H1 (cell line): ENCODE data around the gene LHPP. TPM values are rescaled to one million over a fixed set of nuclear protein-coding genes. Genes with fewer than 3 reads are reported as not detected.

Experiments
- CTCF ChIA-PET: fragments of 300-600 bp; sonication (Branson Sonifier 250); formaldehyde crosslinking; loops from one replicate; lab custom pipeline; 2021; ENCODE audit not compliant: partially characterized antibody; lab: Charles Lee
- POLR2A ChIA-PET: fragments of 300-600 bp; sonication (Branson Sonifier 250); formaldehyde crosslinking; loops from one replicate; lab custom pipeline; 2021; ENCODE audit warnings: inconsistent platforms; ENCODE audit not compliant: partially characterized antibody; lab: Charles Lee
- DNase-seq, 2 experiments: peaks; one replicate each; pipeline versions ENCODE4 v3.0.0 to v3.0.0-alpha.2; 2010 to 2022; ENCODE audit warnings: low spot score in 2 of 2, low read depth in 1 of 2, mixed read lengths in 1 of 2
- FAIRE-seq: peaks from 2 replicates; lab custom pipeline; 2011; peaks lifted over from hg19 to GRCh38; lab: Jason Lieb, UNC
- H2AFZ ChIP-seq: 2 replicates; pipeline ENCODE4 v1.8.1; 2012; ENCODE audit warnings: low read length, inconsistent platforms
- H2AK5ac ChIP-seq: 2 replicates; pipeline ENCODE4 v1.6.1; 2013; ENCODE audit warnings: low read depth, low read length
- H2BK120ac ChIP-seq: replicated peaks from 2 replicates; pipeline ENCODE3; 2013; ENCODE audit warnings: low read depth, low read length, inconsistent platforms
- H2BK12ac ChIP-seq: 2 replicates; pipeline ENCODE4 v1.6.1; 2013; ENCODE audit warnings: low read depth, low read length
- H2BK15ac ChIP-seq: 2 replicates; pipeline ENCODE4 v1.6.1; 2013; ENCODE audit warnings: low read length
- H2BK20ac ChIP-seq: 2 replicates; pipeline ENCODE4 v1.6.1; 2013; ENCODE audit warnings: low read length
- H2BK5ac ChIP-seq: 2 replicates; pipeline ENCODE4 v1.6.1; 2013; ENCODE audit warnings: low read depth, low read length
- H3K14ac ChIP-seq: 2 replicates; pipeline ENCODE4 v1.6.1; 2013; ENCODE audit warnings: inconsistent platforms; ENCODE audit not compliant: insufficient read length
- H3K18ac ChIP-seq: 2 replicates; pipeline ENCODE4 v1.6.1; 2013; ENCODE audit warnings: low read length; ENCODE audit errors: extremely low read depth
- H3K23ac ChIP-seq: 2 replicates; pipeline ENCODE4 v1.6.1; 2013; ENCODE audit warnings: inconsistent platforms; ENCODE audit not compliant: insufficient read length
- H3K23me2 ChIP-seq: 2 replicates; pipeline ENCODE4 v1.6.1; 2013; ENCODE audit warnings: low read depth, low read length
- H3K27ac ChIP-seq: 2 replicates; pipeline ENCODE4 v1.6.1; 2011; ENCODE audit warnings: low read depth, low read length, inconsistent platforms
- H3K27me3 ChIP-seq, 4 experiments: replicated peaks in 1 of 4; 1 replicate in 1 of 4; 2 replicates in 3 of 4; pipeline versions ENCODE4 v1.6.1 to v1.8.1; 2011 to 2013; ENCODE audit warnings: low read length in 3 of 4, mild to moderate bottlenecking in 3 of 4, inconsistent platforms in 2 of 4, mixed read lengths in 2 of 4, moderate library complexity in 1 of 4; ENCODE audit not compliant: control insufficient read depth in 3 of 4, insufficient read depth in 3 of 4; ENCODE audit errors: extremely low read depth in 1 of 4
- H3K36me3 ChIP-seq, 4 experiments: 2 replicates each; pipeline versions ENCODE4 v1.6.1 to v1.8.1; 2011 to 2013; ENCODE audit warnings: mild to moderate bottlenecking in 4 of 4, low read length in 3 of 4, moderate library complexity in 2 of 4, control low read depth in 1 of 4, inconsistent platforms in 1 of 4; ENCODE audit not compliant: insufficient read depth in 4 of 4, control insufficient read depth in 2 of 4
- H3K4ac ChIP-seq: replicated peaks from 2 replicates; pipeline ENCODE3; 2013; ENCODE audit warnings: low read length, low read depth, mixed read lengths, inconsistent platforms; ENCODE audit not compliant: insufficient read length
- H3K4me1 ChIP-seq, 4 experiments: replicated peaks in 1 of 4; 1 replicate in 1 of 4; 2 replicates in 3 of 4; pipeline versions ENCODE4 v1.6.1 to v1.8.1; 2011 to 2013; ENCODE audit warnings: low read length in 3 of 4, inconsistent platforms in 2 of 4, mixed read lengths in 1 of 4; ENCODE audit not compliant: insufficient read depth in 4 of 4, control insufficient read depth in 3 of 4
- H3K4me2 ChIP-seq, 2 experiments: 2 replicates each; pipeline versions ENCODE4 v1.6.1 to v1.8.1; 2011 to 2013; ENCODE audit warnings: low read depth in 2 of 2, low read length in 2 of 2, control low read depth in 1 of 2, inconsistent platforms in 1 of 2, mild to moderate bottlenecking in 1 of 2; ENCODE audit not compliant: insufficient read depth in 1 of 2
- H3K4me3 ChIP-seq, 4 experiments: fragments of 200-600, 300-600 bp in 1 of 4; sonication (generic), shearing (Covaris generic), sonication (Bioruptor Twin) in 1 of 4; 2 replicates each; pipeline versions ENCODE4 v1.5.1 to v1.8.1; 2011 to 2016; ENCODE audit warnings: low read length in 4 of 4, low read depth in 3 of 4, control low read depth in 2 of 4, inconsistent platforms in 2 of 4, mild to moderate bottlenecking in 2 of 4, mixed read lengths in 1 of 4, moderate library complexity in 1 of 4; ENCODE audit not compliant: insufficient read depth in 2 of 4; ENCODE audit errors: extremely low read depth in 1 of 4
- H3K56ac ChIP-seq: replicated peaks from 2 replicates; pipeline ENCODE3; 2013; ENCODE audit warnings: low read depth, mild to moderate bottlenecking, mixed read lengths, low read length, inconsistent platforms; ENCODE audit not compliant: insufficient read length
- H3K79me1 ChIP-seq: 2 replicates; pipeline ENCODE4 v1.6.1; 2013; ENCODE audit warnings: low read depth, low read length, control low read depth
- H3K79me2 ChIP-seq, 2 experiments: 2 replicates each; pipeline versions ENCODE4 v1.6.1 to v1.8.1; 2012 to 2013; ENCODE audit warnings: low read length in 2 of 2, mild to moderate bottlenecking in 2 of 2, inconsistent platforms in 1 of 2; ENCODE audit not compliant: insufficient read depth in 2 of 2, control insufficient read depth in 1 of 2
- H3K9ac ChIP-seq, 4 experiments: replicated peaks in 1 of 4; 1 replicate in 1 of 4; 2 replicates in 3 of 4; pipeline versions ENCODE4 v1.6.1 to v1.8.1; 2011 to 2013; ENCODE audit warnings: low read depth in 3 of 4, low read length in 3 of 4, control low read depth in 2 of 4, mild to moderate bottlenecking in 2 of 4, moderate library complexity in 2 of 4, inconsistent platforms in 1 of 4; ENCODE audit errors: extremely low read depth in 1 of 4
- H3K9me3 ChIP-seq, 2 experiments: 2 replicates each; pipeline versions ENCODE4 v1.6.1 to v1.8.1; 2012 to 2013; ENCODE audit warnings: mild to moderate bottlenecking in 2 of 2, moderate library complexity in 2 of 2, control low read depth in 1 of 2, inconsistent platforms in 1 of 2, low read depth in 1 of 2, low read length in 1 of 2, mixed read lengths in 1 of 2; ENCODE audit not compliant: insufficient read depth in 2 of 2
- H4K20me1 ChIP-seq, 2 experiments: replicated peaks in 1 of 2; 2 replicates each; pipeline versions ENCODE3 to v1.8.1; 2011 to 2013; ENCODE audit warnings: inconsistent platforms in 2 of 2, low read length in 2 of 2, mild to moderate bottlenecking in 1 of 2; ENCODE audit not compliant: insufficient read depth in 2 of 2, control insufficient read depth in 1 of 2
- H4K5ac ChIP-seq: 2 replicates; pipeline ENCODE4 v1.6.1; 2013; ENCODE audit warnings: low read length, low read depth, mixed read lengths, inconsistent platforms; ENCODE audit not compliant: insufficient read length
- H4K8ac ChIP-seq: 2 replicates; pipeline ENCODE4 v1.8.0; 2013; ENCODE audit warnings: mild to moderate bottlenecking, moderate library complexity, low read length, inconsistent platforms; ENCODE audit not compliant: insufficient read depth; ENCODE audit errors: extremely low read depth
- H4K91ac ChIP-seq: replicated peaks from 2 replicates; pipeline ENCODE3; 2013; ENCODE audit warnings: low read length, mixed read lengths, inconsistent platforms; ENCODE audit not compliant: insufficient read length
- WGBS, 2 experiments: shearing (Covaris generic) in 1 of 2; methylation state at CpG; one replicate each; pipeline versions ENCODE4 v1.1.6 to v1.1.7; 2013 to 2015; ENCODE audit warnings: low lambda C conversion rate in 2 of 2, mixed read lengths in 2 of 2, inconsistent platforms in 1 of 2, low coverage in 1 of 2, missing lambda C conversion rate in 1 of 2; ENCODE audit not compliant: insufficient replicate concordance in 2 of 2, insufficient coverage in 1 of 2, insufficient read length in 1 of 2; ENCODE audit errors: extremely low coverage in 1 of 2, missing lambda C conversion rate in 1 of 2; 5-methylcytosine and 5-hydroxymethylcytosine counted together
- polyA plus RNA-seq, 7 experiments: library from polyadenylated mRNA; depleted of rRNA in 3 of 7; stranded (reverse) in 5 of 7; unstranded in 2 of 7; fragments of >200 nt in 5 of 7; fragments of 200-250 nt in 2 of 7; gene quantifications; 1 replicate in 5 of 7; 2 replicates in 1 of 7; 4 replicates in 1 of 7; pipeline versions ENCODE4 v1.2.1 to v1.2.3, GENCODE V29; 2011 to 2013; ENCODE audit warnings: missing spikeins in 2 of 7, mixed read lengths in 2 of 7
- total RNA-seq: library from RNA; stranded (reverse); fragmentation: NEBNext Ultra II Directional; extraction: Animal tissue kit (Norgen Biotek cat#: 25700); gene quantifications from 2 replicates; pipeline ENCODE4 v1.2.1, GENCODE V29; 2021

Gene LHPP
- total and polyA plus RNA-seq, 2 of the 8 experiments (the other 6 are each of a cell fraction or from before 2014, with no cell fraction given), result 26.0 to 45.0 TPM

DNA sequence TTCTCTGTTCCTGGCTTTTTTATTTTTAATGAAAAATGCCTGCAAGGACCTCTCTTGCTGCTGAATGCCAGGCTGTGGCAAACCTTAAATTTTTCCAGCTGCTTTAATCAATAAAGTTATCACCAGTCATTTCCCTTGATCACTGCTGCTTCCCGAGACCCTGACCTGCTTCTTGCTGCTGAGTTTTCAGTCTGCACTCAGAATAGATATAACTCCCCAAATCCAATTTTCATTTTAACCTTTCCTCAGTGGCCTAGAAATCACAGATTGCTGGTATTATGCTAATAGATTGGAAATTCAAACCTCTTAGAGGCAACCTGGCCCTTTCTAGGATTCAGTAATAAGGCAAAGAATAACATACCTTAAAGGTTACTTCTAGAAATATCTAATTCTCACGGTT is 43.7 kb downstream of the LHPP start:
- Histone ChIP-seq H2BK120ac (no peak overlapping the region), H3K27me3 (no peaks in the 10 kb centered on the region), H3K9ac (no peak overlapping the region), H4K20me1 (no peaks in the 10 kb centered on the region), H3K23ac (no peak overlapping the region), H4K5ac (no peak overlapping the region), H3K18ac (no peak overlapping the region), H2AFZ (no peak overlapping the region), H2BK15ac (no peak overlapping the region), H4K8ac (no peak overlapping the region), H3K4me1 (no peaks in the 10 kb centered on the region), H2BK5ac (no peak overlapping the region), H3K79me2 (no peaks in the 10 kb centered on the region), H3K4me3 (no peak overlapping the region), H3K14ac (no peak overlapping the region), H3K9me3 (peaks cover 7 to 9% of the 10 kb centered on the region in 2 experiments; a peak in 2 of 4 replicates), H2BK12ac (no peak overlapping the region), H3K23me2 (peaks cover 10% of the 10 kb centered on the region; the same call in 1 of the 2 replicates), H2AK5ac (no peak overlapping the region), H3K56ac (no peak overlapping the region), H3K27ac (no peak overlapping the region), H2BK20ac (no peak overlapping the region), H3K79me1 (no peaks in the 10 kb centered on the region), H3K36me3 (peaks cover 4 to 8% (median 6%) of the 10 kb centered on the region in 4 experiments; a peak in 6 of 8 replicates), H3K4me2 (no peak overlapping the region), H4K91ac (no peak overlapping the region), H3K4ac (no peak overlapping the region)
- DNase-seq, result no peak
- ChIA-PET POLR2A (interaction anchor here (1.1 to 2.7 kb wide), 4 partner anchors 10 to 47 kb away, joined by 3 to 7 read pairs (median 4); no protein-coding TSS in a partner anchor), CTCF (interaction anchor here (0.9 to 1.5 kb wide), 5 partner anchors 10 to 56 kb away, joined by 3 to 5 read pairs (median 3); partner anchors contain the start of gene NKX1-2)
- WGBS, 2 experiments, result 89% methylated on average over 2 of the region's 2 CpGs; no CpG with 5 or more reads in 1 of the 2 experiments
- no peak for FAIRE-seq
